Suppressor macrophage (primary cell): ENCODE measurements around the gene HMGN4.
A peak's percentile ranks its signal among the peaks of the same experiment; 100 is the strongest.

Source experiments
- DNase-seq, 4 experiments: peaks; one replicate each; pipeline ENCODE4 v3.0.0-alpha.2; 2020 to 2022

The HMGN4 gene

DNA sequence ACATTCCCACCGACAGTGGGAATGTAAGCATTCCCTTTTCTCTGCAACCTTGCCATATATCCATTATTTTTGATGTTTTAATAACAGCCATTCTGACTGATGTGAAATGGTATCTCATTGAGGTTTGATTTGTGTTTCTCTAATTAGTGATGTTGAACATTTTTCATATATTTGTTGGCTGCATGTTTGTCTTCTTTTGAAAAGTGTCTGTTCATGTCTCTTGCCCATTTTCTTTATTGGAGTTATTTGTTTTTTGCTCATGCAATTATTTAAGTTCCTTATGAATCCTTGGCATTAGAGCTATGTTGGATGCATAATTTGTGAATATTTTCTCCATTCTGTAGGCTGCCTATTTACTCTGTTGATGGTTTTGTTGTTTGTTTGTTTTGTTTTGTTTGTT, 40.6 kb downstream of the HMGN4 start:
- DNase-seq: no peak

- no peak for DNase-seq
Measured at GRCh38 chr6:26581164-26581915, 43.2 kb downstream of the HMGN4 start.

- no peak for DNase-seq
Measured at GRCh38 chr6:26588965-26589364, 50.8 kb downstream of the HMGN4 start.

GRCh38 chr6:26592649-26593048, 54.5 kb downstream of the HMGN4 start:
- no peak for DNase-seq

GRCh38 chr6:26593278-26594130, 55.3 kb downstream of the HMGN4 start:
- no peak for DNase-seq

DNA sequence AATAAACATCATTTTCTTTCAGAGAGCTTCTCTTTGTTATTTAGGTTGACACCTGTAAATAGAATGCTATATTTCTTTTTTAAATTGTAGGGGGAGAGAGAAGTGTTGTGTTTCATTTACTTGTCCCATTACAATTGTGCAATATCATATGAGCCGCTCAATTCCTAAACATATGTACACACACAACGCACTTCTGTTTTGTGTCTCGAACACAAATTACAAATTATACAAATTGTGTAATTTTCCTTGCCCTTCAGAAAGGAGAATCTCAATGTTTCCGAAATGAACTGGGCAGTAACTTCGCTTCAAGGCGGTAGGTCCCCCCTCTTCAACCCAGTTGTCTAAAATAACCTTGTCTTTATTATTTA, 55.9 kb downstream of the HMGN4 start:
- DNase-seq: no peak

DNA sequence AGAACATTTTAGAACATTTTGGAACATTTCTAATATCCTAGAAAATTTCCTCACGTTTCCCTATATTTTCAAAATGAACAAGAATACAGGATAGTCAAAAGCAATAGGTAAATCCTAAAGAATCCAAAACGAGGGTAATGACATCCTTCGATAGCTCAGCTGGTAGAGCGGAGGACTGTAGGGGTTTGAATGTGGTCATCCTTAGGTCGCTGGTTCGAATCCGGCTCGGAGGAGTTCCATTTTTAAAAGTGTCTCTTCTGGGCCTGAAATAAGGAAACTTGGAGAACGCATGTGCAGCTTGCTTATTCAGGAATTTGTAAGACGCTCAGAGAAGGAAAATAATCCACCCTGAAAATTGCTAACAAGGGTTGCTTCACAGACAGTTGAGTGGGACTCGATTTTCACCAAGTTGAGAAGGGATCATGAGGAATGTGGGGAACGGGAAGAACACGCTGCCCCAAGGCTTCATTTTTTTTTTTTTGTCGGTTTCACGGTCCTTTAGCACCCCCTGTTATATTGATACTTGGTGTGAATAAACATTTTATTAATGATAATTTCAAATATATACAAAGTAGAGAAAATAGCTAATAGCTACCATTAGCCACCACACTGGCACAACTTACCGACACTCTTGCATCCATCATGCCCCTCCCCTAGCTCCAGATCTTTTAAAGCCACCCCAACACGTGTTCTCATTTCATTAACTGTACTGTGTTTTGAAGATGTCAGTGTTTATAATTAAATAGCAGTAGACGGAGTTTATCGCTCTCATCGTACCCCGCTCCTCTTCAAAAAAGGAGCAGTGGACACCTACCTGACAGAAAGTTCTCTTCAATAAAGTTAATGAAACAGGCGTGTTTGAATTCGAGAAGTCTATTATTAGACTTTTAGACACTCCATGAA, 56.8 kb downstream of the HMGN4 start:
- DNase-seq: peak; percentile 31 to 43 (median 38)

GRCh38 chr6:26595669-26596269, 57.6 kb downstream of the HMGN4 start:
- peak; percentile 91 to 97 (median 96) for DNase-seq
